Endothelial cell of umbilical vein (primary cell): Measurements from ENCODE around the gene PAK2. TPM values are rescaled to one million over a fixed set of nuclear protein-coding genes. Genes with fewer than 3 reads are reported as not detected.
A peak's percentile ranks its signal among the peaks of the same experiment; 100 is the strongest.

Experiments used
- BruUV-seq: library from RNA; stranded (reverse); fragments of 400-500 nt; replicated peaks from 2 replicates; lab custom pipeline; 2021; lab: Mats Ljungman, UMichigan
- CTCF ChIA-PET: fragments of 300-600, 350-600 bp; sonication (Branson Sonifier 250); formaldehyde crosslinking; loops from one replicate; lab custom pipeline; 2021; ENCODE audit warnings: antibody characterized with exemption, inconsistent platforms; lab: Charles Lee
- POLR2A ChIA-PET: fragments of 300-600, 350-600 bp; sonication (Branson Sonifier 250); formaldehyde crosslinking; loops from one replicate; lab custom pipeline; 2021; ENCODE audit warnings: antibody characterized with exemption, inconsistent platforms; lab: Charles Lee
- DNase-seq: peaks from one replicate; pipeline ENCODE4 v3.0.0-alpha.2; 2011; ENCODE audit warnings: low read depth, low spot score
- FAIRE-seq: peaks from 2 replicates; lab custom pipeline; 2011; peaks lifted over from hg19 to GRCh38; lab: Jason Lieb, UNC
- H2AFZ ChIP-seq: 2 replicates; pipeline ENCODE4 v1.6.0; 2012; ENCODE audit warnings: low read depth, low read length, control low read depth, inconsistent platforms
- H3K27ac ChIP-seq: 2 replicates; pipeline ENCODE4 v1.5.1; 2011; ENCODE audit warnings: low read depth, mild to moderate bottlenecking, control low read depth, low read length, moderate library complexity; ENCODE audit not compliant: insufficient read depth
- H3K27me3 ChIP-seq, 2 experiments: 2 replicates each; pipeline versions ENCODE4 v1.6.0 to v1.6.1; 2011; ENCODE audit warnings: low read length in 2 of 2, mixed read lengths in 1 of 2; ENCODE audit not compliant: control insufficient read depth in 2 of 2, insufficient read depth in 2 of 2
- H3K36me3 ChIP-seq, 2 experiments: 2 replicates in 1 of 2; 3 replicates in 1 of 2; pipeline ENCODE4 v1.5.1; 2011; ENCODE audit warnings: low read length in 2 of 2, mild to moderate bottlenecking in 1 of 2, moderate library complexity in 1 of 2; ENCODE audit not compliant: control insufficient read depth in 2 of 2, insufficient read depth in 2 of 2; ENCODE audit errors: extremely low read depth in 1 of 2
- H3K4me1 ChIP-seq: 3 replicates; pipeline ENCODE4 v1.5.1; 2011; ENCODE audit warnings: mild to moderate bottlenecking, low read length; ENCODE audit not compliant: control insufficient read depth, insufficient read depth; ENCODE audit errors: extremely low read depth
- H3K4me2 ChIP-seq: 2 replicates; pipeline ENCODE4 v1.6.1; 2011; ENCODE audit warnings: low read length, control low read depth, mixed read lengths; ENCODE audit not compliant: insufficient read depth
- H3K4me3 ChIP-seq, 3 experiments: fragments of 200-600 bp in 1 of 3; sonication (generic), shearing (Covaris generic) in 1 of 3; replicated peaks in 1 of 3; 2 replicates each; pipeline ENCODE4 v1.5.1; 2011 to 2016; ENCODE audit warnings: control low read depth in 3 of 3, low read length in 3 of 3, mild to moderate bottlenecking in 2 of 3, inconsistent platforms in 1 of 3, low read depth in 1 of 3, moderate library complexity in 1 of 3; ENCODE audit not compliant: insufficient read depth in 1 of 3
- H3K79me2 ChIP-seq: 2 replicates; pipeline ENCODE4 v1.6.0; 2012; ENCODE audit warnings: low read length, inconsistent platforms; ENCODE audit not compliant: control insufficient read depth, insufficient read depth
- H3K9ac ChIP-seq: replicated peaks from 2 replicates; pipeline ENCODE3; 2011; ENCODE audit warnings: low read length, control low read depth; ENCODE audit not compliant: insufficient read depth; ENCODE audit errors: extremely low read depth
- H3K9me1 ChIP-seq: replicated peaks from 3 replicates; pipeline ENCODE4 v1.6.0; 2011; ENCODE audit warnings: mild to moderate bottlenecking, low read length; ENCODE audit not compliant: control insufficient read depth, insufficient read depth; ENCODE audit errors: extremely low read depth
- H3K9me3 ChIP-seq: replicated peaks from 2 replicates; pipeline ENCODE4 v1.5.1; 2012; ENCODE audit warnings: low read length, inconsistent platforms; ENCODE audit not compliant: control insufficient read depth, insufficient read depth
- H4K20me1 ChIP-seq: replicated peaks from 2 replicates; pipeline ENCODE3; 2011; ENCODE audit warnings: mild to moderate bottlenecking, low read length; ENCODE audit not compliant: control insufficient read depth, insufficient read depth; ENCODE audit errors: extremely low read depth
- CTCF ChIP-seq, 2 donors: IDR thresholded peaks; 1 replicate in 1 of 2; 2 replicates in 1 of 2; pipeline ENCODE4 v1.5.1; 2011; ENCODE audit warnings: low read length in 2 of 2, mild to moderate bottlenecking in 2 of 2, moderate library complexity in 2 of 2, control low read depth in 1 of 2, inconsistent platforms in 1 of 2, low read depth in 1 of 2; ENCODE audit not compliant: insufficient read depth in 1 of 2; ENCODE audit errors: extremely low read depth in 1 of 2
- FOS ChIP-seq: IDR thresholded peaks from 2 replicates; pipeline ENCODE4 v1.6.1; 2011; ENCODE audit warnings: mild to moderate bottlenecking, low read length, moderate library complexity, borderline replicate concordance; ENCODE audit not compliant: insufficient read depth
- GATA2 ChIP-seq: IDR thresholded peaks from 2 replicates; pipeline ENCODE4 v1.7.0; 2011; ENCODE audit warnings: low read depth, mild to moderate bottlenecking, moderate library complexity, mixed read lengths, low read length; ENCODE audit not compliant: insufficient read length, insufficient read depth
- JUN ChIP-seq: IDR thresholded peaks from 2 replicates; pipeline ENCODE4 v1.6.1; 2011; ENCODE audit warnings: borderline replicate concordance, low read depth; ENCODE audit not compliant: insufficient read length, insufficient read depth
- MAX ChIP-seq: IDR thresholded peaks from 2 replicates; pipeline ENCODE4 v1.6.1; 2011; ENCODE audit not compliant: insufficient read depth, insufficient read length
- POLR2AphosphoS5 ChIP-seq: IDR thresholded peaks from 2 replicates; pipeline ENCODE4 v1.6.1; 2012; ENCODE audit warnings: low read depth, mild to moderate bottlenecking, control low read depth, low read length, moderate library complexity; ENCODE audit not compliant: insufficient read depth
- dilution Hi-C: fragments of 300-500 bp; cut with MboI; formaldehyde crosslinking; loops from one replicate; pipeline ENCODE4 v1.15.0; 2019; ENCODE audit warnings: low sequenced_read_pairs; ENCODE audit not compliant: extremely low pct_ligation_motif_present
- intact Hi-C: fragments of 100-400 bp; cut with micrococcal nuclease; formaldehyde crosslinking; loops from one replicate; pipeline ENCODE4 v1.10.0; 2022
- polyA plus RNA-seq, 4 experiments: library from polyadenylated mRNA; depleted of rRNA in 3 of 4; stranded (reverse) in 3 of 4; unstranded in 1 of 4; fragments of >200 nt; gene quantifications; 2 replicates each; pipeline versions ENCODE4 v1.2.1 to v1.2.3, GENCODE V29; 2011 to 2012; ENCODE audit warnings: missing spikeins in 1 of 4
- total RNA-seq: library from RNA; stranded (reverse); gene quantifications from 2 replicates; pipeline ENCODE4 v1.2.3, GENCODE V29; 2021

PAK2 gene
- total and polyA plus RNA-seq, 2 donors (not counting 3 experiments of a cell fraction or from before 2014, with no cell fraction given), result 22.6 to 98.9 TPM

- no peaks in the 10 kb centered on the region for H4K20me1 ChIP-seq
- peak overlapping the region; percentile 79 for H2AFZ ChIP-seq
- TF ChIP-seq FOS (no peak), POLR2AphosphoS5 (no peak), CTCF (IDR thresholded peaks at IDR 0.05; ENCODE audit: extremely low read depth in 1 of 2, insufficient read depth in 1 of 2, low read depth in 1 of 2, low read length in 2 of 2) (no peak), GATA2 (no peak), JUN (no peak), MAX (no peak)
- BruUV-seq, result TSS peak; percentile 82
- H3K9ac ChIP-seq, result peak overlapping the region; percentile 85
- H3K36me3 ChIP-seq, result no peaks in the 10 kb centered on the region
- H3K9me1 ChIP-seq, result no peaks in the 10 kb centered on the region
- FAIRE-seq, result no peak
- ChIA-PET POLR2A (interaction anchor here (0.6 kb wide), 3 partner anchors 75 to 546 kb away, joined by 3 to 5 read pairs (median 3); partner anchors contain the start of gene NCBP2), CTCF (interaction anchor here (0.6 to 1.6 kb wide), 5 partner anchors 14 to 338 kb away, joined by 3 to 12 read pairs (median 5); partner anchors contain the start of gene NCBP2)
- H3K4me3 ChIP-seq, result peak overlapping the region; percentile 17 to 91 (median 44)
- intact Hi-C loops (loop anchor here (1.0 kb wide), 1 partner anchor 75 kb away; the partner anchor contains the start of gene NCBP2), dilution Hi-C loops (no loop called here)
- no peak for DNase-seq
- peaks cover 41% of the 10 kb centered on the region for H3K79me2 ChIP-seq
- peak overlapping the region; percentile 61 for H3K27ac ChIP-seq
- peaks cover 10% of the 10 kb centered on the region for H3K4me1 ChIP-seq
- no peaks in the 10 kb centered on the region for H3K27me3 ChIP-seq
- H3K4me2 ChIP-seq, result peak overlapping the region; percentile 71
- H3K9me3 ChIP-seq, result no peaks in the 10 kb centered on the region
Measured at GRCh38 chr3:196867155-196867506, 127.5 kb downstream of the PAK2 start.
